ENCODE measurements around the gene AHDC1.
A peak's percentile ranks its signal among the peaks of the same experiment; 100 is the strongest.

Gene AHDC1

DNA sequence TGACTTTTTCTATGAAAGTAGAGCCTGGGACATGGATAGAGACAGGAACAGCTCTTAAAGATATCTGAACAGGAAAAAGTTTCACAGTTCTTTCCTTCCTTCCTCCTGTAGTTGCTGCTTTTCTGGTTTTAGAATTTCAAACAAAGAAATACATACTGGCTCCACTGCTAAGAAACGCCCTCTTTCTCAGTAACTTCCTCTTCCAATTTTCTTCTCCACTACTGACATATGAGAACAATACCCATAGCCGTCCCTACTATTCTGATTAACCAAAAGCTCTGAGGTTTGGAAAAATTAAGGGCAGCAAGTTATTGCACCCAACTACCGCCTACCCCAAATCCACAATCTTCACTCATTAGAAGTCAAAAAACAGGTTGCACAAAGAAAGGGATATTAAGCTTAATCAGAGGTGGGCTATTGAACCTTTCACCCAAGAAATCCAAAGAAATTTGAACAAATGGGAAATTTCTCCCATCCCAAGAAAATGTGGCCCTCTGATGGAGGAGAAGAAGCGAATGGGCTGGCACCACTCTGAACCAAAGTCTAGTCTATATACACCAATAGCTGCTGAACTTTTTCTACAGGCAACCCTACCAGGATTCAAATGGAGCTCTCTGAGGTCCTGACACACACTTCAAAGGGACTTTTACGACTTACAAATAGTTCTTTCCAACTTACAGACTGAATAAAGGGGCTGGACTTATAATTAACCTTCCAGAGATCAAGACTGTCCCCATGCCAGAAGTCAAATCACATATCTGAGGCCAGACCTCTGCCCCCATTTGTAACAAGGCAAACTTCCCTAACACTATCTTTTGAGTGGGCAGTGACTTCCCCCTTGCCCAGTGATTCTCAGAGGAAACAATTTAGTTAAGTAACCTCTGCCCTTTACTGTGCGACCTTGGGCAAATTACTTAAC lies 115.7 kb downstream of the AHDC1 start:
- peak overlapping the region; percentile 77 to 100 (median 95) for H3K4me3 ChIP-seq
- peak overlapping the region in 20 of 21 experiments; percentile 96 to 100 (median 99) for H3K27ac ChIP-seq

DNA sequence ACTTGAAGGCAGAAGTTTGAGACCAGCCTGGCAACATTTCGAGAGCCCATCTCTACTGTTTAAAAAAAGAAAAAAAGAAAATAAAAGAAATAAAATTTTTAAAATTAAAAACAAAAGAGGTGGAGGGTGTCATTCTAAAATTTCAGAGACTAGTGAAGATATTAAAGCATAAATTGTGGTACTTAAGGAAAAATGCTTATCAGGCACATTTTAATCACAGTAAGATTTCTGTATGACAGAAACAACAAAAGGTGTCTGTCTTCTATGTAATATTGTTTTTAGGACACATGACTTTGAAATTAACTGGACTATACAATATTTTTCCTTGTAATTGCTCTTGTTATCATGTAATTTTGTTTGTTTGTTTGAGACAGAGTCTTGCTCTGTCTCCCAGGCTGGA lies 118.6 kb downstream of the AHDC1 start:
- H3K4me3 ChIP-seq: no peak overlapping the region
- no peak overlapping the region for H3K27ac ChIP-seq
